ENCODE data around the gene ADCK1.

- TF ChIP-seq, protein P1, sequence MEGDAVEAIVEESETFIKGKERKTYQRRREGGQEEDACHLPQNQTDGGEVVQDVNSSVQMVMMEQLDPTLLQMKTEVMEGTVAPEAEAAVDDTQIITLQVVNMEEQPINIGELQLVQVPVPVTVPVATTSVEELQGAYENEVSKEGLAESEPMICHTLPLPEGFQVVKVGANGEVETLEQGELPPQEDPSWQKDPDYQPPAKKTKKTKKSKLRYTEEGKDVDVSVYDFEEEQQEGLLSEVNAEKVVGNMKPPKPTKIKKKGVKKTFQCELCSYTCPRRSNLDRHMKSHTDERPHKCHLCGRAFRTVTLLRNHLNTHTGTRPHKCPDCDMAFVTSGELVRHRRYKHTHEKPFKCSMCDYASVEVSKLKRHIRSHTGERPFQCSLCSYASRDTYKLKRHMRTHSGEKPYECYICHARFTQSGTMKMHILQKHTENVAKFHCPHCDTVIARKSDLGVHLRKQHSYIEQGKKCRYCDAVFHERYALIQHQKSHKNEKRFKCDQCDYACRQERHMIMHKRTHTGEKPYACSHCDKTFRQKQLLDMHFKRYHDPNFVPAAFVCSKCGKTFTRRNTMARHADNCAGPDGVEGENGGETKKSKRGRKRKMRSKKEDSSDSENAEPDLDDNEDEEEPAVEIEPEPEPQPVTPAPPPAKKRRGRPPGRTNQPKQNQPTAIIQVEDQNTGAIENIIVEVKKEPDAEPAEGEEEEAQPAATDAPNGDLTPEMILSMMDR (IDR thresholded peaks at IDR 0.05) = no peak
- no peak for TF ChIP-seq POLR2A (IDR thresholded peaks at IDR 0.05)
- no peak for TF ChIP-seq POLR2AphosphoS5 (IDR thresholded peaks at IDR 0.05)
These were observed 180.8 kb downstream of the ADCK1 start for GRCh38 chr14:77980475-77981321.
